Measurements from ENCODE around the gene KLK10.

- TF ChIP-seq POLR2A (IDR thresholded peaks at IDR 0.05; ENCODE audit: low read depth, low read length) (no peak), POLR2AphosphoS5 (IDR thresholded peaks at IDR 0.05; ENCODE audit: insufficient read depth, low read depth, low read length) (no peak), CTCF (IDR thresholded peaks at IDR 0.05; ENCODE audit: extremely low read depth in 1 of 2, insufficient read depth in 1 of 2, low read depth in 1 of 2, low read length in 2 of 2) (no peak), MAX (IDR thresholded peaks at IDR 0.05; ENCODE audit: insufficient read depth, insufficient read length) (no peak), MYC (IDR thresholded peaks at IDR 0.05; ENCODE audit: low read depth, low read length) (no peak), GATA2 (IDR thresholded peaks at IDR 0.05; ENCODE audit: insufficient read depth, insufficient read length, low read depth, low read length) (no peak)
Measured at GRCh38 chr19:50982186-50982585, 37.3 kb downstream of the KLK10 start.

Measured in endothelial cell of umbilical vein (primary cell).